NCI-H1436 (cell line): ENCODE data around the gene ANKS6.
"Not testable (repeated sequence)": the region's sequence is repeated elsewhere in the genome, so short reads cannot be mapped to it uniquely, and the experiment has no call there.

ENCODE experiments used
- DNase-seq: peaks from one replicate; lab custom pipeline; 2025; lab: John Stamatoyannopoulos, UW

ANKS6 gene

DNA sequence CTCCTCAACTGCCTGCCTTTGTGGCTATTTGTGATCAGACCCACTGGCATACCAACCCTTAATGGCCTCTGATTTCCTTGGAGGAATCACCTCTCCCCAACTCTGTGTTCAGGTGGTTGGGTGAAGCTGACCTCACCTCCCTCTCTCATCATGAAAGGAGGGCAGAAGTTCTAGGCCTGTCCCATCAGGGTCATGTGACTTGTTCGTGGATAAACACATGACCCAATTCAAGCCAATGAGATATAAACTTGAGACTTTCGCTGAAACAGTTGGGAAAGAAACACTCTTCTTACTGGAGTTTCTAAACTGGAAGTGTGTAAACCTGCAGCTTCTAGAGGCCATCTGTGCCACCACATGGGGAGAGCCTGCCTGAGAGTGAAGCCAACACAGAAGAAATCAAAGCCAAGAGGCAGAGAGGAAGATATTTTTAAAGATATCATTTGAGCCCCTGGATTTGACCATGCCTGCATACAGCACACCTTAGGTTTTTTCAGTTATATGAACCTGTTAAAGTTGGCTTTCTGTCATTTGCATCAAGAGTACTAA is 93.4 kb downstream of the ANKS6 start:
- no peak for DNase-seq

GRCh38 chr9:98702340-98702739 is 94.0 kb downstream of the ANKS6 start:
- DNase-seq, result no peak

GRCh38 chr9:98701576-98701975 is 94.8 kb downstream of the ANKS6 start:
- no peak for DNase-seq

DNA sequence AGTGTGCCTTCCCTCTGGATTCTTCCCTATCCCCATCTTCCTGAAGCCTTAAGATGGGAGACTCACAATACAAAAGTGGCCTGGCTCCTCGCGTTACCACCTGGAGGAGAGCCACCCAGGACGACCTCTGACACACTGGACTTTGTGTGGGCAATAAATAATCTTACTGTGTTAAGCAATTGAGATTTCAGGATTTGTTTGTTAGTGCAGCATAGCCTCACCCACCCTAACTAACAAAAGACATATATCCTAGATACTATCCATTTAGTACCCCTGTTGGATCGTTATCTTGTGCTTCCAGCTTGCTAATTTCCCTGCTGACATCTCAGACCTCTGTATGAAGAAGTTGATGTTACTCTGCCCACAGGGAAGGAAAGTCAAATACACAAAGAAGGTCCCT is 95.6 kb downstream of the ANKS6 start:
- DNase-seq, result no peak

GRCh38 chr9:98698856-98699255 is 97.5 kb downstream of the ANKS6 start:
- no peak for DNase-seq

DNA sequence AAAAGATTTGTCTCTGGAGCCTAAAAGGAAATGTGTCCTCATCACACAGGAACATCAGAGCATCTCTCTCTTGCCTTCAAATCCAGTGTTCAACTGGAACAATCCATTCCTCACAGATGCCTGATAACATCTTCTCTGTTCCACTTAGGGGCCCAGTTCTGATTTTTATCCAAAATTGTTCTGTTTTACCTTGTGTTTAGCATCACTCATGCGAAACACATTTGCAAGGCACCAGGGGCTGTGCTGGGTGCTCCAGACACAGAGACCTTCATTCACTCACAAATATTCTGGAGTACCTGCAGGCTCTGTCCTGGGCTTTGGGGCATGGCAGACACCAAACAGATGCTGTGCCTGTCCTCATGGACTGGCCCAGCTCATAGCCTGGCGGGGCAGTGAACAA is 101.4 kb downstream of the ANKS6 start:
- no peak for DNase-seq

DNA sequence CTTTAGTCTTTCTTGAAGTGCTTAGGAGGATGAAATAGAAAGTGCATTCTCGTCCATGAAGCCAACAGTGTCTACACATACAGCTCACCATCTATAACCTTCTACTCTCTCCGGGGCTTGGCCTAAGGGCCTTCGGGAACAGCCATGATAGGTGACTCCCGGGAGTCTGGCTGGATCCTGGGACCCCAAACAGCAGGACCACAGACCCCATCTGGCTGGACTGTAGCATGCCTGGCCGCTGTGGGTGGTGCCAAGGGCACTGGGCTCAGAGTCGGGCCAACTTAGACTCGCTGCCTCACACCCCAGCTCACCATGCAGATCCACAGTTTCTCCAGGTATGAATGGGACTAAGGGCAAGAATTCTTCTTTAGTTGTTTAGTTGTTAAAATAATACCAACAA is 104.0 kb downstream of the ANKS6 start:
- no peak for DNase-seq

- DNase-seq, result no peak
These were observed 104.5 kb downstream of the ANKS6 start for GRCh38 chr9:98691890-98692289.

DNA sequence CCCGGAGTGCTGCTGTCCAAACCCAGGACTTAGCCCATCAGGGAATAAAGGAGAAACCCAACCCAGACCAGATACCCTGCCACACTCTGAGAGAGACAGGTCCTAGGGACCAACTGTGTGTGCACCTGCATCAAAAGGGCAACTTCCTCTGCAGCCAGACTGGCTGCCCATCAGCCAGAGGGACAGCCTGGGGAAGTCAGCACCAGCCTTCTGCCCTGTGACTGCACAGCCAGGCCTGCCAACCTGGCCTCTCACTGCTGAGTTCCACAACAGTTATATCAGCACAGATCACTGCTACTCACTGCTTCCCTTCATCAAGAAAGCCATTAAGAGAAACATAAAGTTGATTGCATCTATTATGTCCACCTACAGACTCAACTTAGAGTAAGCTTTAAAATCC is 105.7 kb downstream of the ANKS6 start:
- no peak for DNase-seq

DNA sequence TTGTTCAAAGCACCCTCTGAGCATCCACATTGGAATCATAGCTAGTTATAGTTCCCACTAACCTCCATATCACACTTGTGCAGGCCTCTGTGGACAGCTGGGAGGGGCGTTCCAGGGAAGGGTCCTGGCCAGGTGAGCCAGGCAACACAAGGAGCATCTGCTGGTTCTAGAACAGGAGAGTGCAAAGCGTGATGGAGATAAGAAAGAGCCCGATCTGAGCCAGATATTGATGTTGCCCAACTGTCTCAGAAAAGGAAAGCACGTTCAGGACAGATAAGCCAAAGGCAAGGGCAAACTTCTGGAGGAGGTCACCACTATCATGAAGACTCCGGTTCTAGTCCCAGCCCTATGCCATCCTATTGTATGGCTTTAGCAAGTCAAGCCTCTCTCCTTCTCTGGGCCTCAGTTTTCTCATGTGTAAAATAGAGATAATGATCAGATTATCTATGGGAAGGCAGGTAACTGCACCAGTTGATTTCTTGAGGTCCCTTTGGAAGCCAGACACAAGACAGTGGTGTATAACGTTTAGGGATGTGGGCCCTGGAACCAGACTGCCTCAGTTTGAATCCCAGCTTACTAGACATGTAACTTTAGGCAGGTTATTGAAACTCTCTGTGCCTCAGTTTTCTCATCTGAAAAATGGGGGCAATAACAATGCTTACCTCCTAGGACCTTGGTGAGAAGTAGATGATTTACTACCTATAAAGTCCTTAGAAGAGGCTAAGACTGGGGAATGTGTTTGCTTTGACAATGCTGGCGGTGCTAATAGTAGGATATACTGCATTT is 107.5 kb downstream of the ANKS6 start:
- DNase-seq, result no peak

DNA sequence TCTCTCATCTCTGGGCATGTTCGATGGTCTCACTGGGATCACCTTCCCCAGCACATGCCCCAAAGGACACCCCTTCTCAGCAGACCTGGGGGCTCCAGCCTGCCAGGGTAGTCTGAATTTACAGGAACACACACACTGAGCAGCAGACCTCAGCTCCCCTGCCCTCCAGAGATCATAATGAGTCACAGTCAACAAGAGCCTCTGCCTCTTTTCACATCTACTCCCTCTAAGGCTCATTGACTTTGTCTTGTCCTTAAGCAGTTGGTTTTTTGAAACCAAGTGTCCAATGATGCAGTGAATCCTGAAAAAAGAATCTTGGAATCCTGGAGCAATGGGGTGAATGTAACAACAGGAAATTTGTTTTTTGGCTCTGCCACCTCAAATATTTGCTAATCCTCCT is 108.4 kb downstream of the ANKS6 start:
- DNase-seq, result no peak

- DNase-seq, result no peak
These were observed 109.1 kb downstream of the ANKS6 start for GRCh38 chr9:98686961-98687855.

GRCh38 chr9:98684816-98685215 is 111.5 kb downstream of the ANKS6 start:
- not testable (repeated sequence) for DNase-seq
